ENCODE data around the gene POLD1. TPM values are rescaled to one million over a fixed set of nuclear protein-coding genes. Genes with fewer than 3 reads are reported as not detected.
"Not testable (repeated sequence)": the region's sequence is repeated elsewhere in the genome, so short reads cannot be mapped to it uniquely, and the experiment has no call there.

The POLD1 gene
- total RNA-seq, 1 donor from 2014 or later = 17.5 TPM

DNA sequence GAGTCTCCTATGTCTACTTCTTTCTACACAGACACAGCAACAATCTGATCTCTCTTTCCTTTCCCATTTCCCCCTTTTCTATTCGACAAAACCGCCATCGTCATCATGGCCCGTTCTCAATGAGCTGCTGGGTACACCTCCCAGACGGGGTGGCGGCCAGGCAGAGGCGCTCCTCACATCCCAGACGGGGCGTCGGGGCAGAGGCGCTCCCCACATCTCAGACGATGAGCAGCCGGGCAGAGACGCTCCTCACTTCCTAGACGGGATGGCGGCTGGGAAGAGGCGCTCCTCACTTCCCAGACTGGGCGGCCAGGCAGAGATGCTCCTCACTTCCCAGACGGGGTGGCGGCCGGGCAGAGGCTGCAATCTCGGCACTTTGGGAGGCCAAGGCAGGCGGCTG lies 6.8 kb downstream of the POLD1 start:
- not testable (repeated sequence) for DNase-seq

DNA sequence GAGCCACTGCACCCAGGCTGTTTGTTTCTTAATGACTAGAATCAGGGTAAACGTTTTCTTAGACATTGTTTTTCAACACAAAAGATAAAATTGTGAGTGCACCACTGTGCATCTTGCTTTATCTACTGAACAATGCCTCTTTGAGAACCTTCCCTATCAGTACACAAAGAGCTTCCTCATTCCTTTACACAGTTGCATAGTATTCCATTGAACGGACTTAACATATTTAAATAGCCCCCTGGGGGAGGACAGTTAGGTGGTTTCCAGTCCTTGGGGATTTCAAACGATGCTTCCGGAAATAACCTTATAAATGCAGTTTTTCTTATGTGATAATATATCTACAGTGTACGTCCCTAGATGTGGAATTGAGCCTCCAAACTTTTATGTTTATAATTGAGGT lies 8.6 kb downstream of the POLD1 start:
- DNase-seq = no peak

DNA sequence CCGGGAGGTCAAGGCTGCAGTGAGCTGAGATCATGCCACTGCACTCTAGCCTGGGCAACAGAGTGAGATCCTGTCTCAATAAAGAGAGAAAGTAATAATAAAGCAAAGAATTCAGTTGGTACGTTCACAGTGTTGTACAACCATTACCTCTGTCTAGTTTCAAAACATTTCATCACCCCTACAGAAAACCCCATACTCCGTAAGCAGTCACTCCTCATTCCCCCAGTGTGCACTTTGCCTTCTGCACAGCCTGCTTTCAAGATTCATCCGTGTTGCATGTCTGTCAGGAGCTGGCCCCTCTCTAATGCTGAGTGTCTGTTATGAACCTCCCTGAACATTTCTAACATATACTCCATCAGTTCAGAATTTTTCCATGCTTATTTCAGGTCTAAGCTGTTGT lies 9.4 kb downstream of the POLD1 start:
- no peak for DNase-seq

DNA sequence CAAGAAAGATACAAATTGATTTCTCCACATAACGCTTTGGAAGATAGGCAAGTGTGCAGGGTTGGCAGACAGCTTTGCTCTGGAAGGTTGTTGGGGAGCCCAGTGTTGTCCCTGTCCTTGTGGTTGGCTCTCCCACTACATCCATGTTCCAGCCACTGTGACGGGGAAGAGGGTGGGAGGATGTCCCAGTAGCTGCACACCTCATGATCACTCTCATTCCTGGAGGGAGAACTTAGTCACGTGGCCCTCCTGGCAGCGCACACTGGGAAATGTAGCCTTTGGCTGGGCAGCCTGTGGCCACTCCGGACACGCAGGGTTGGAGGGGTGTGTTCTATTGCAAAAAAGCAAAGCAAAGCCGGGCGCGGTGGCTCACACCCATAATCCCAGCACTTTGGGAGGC lies 9.9 kb downstream of the POLD1 start:
- no peak for DNase-seq

DNA sequence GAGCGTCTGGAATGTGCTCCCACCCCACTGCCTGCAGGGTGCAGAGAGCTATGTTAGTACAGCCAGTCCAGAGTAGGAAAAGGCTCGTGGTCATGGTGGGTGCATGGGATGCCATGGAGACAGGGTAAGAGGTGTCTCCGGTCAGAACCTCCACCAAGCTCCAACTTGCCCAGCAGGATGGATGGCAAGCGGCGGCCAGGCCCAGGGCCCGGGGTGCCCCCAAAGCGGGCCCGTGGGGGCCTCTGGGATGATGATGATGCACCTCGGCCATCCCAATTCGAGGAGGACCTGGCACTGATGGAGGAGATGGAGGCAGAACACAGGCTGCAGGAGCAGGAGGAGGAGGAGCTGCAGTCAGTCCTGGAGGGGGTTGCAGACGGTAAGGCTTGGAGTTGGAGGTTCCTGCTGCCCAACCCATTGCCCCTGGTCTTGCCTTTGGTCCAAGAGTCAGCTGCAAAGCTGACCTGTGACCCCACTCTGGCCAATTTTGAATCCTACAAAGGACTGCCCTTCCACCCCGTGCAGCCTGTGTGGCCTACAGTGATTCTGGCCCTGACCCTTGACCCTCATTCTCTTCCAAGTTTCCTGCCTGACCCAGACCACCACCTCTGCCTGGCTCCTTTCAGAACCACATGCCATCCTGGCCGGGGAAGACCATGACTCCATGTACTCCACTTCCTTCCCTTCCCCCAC lies 14.7 kb downstream of the POLD1 start:
- DNase-seq = no peak

DNA sequence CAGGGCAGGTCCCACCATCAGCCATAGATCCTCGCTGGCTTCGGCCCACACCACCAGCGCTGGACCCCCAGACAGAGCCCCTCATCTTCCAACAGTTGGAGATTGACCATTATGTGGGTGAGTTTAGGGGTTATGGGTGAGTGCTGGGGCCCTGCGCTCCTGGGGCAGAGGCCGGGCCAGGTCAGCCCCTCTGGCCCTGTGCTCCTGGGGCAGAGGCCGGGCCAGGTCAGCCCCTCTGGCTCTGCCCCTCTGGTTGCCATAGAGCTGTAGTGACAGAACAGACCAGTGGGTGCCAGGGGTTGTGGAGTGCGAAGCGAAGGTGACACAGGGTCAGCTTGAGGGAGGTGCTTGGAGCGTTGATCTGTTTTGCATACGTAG lies 15.2 kb downstream of the POLD1 start:
- no peak for DNase-seq

DNA sequence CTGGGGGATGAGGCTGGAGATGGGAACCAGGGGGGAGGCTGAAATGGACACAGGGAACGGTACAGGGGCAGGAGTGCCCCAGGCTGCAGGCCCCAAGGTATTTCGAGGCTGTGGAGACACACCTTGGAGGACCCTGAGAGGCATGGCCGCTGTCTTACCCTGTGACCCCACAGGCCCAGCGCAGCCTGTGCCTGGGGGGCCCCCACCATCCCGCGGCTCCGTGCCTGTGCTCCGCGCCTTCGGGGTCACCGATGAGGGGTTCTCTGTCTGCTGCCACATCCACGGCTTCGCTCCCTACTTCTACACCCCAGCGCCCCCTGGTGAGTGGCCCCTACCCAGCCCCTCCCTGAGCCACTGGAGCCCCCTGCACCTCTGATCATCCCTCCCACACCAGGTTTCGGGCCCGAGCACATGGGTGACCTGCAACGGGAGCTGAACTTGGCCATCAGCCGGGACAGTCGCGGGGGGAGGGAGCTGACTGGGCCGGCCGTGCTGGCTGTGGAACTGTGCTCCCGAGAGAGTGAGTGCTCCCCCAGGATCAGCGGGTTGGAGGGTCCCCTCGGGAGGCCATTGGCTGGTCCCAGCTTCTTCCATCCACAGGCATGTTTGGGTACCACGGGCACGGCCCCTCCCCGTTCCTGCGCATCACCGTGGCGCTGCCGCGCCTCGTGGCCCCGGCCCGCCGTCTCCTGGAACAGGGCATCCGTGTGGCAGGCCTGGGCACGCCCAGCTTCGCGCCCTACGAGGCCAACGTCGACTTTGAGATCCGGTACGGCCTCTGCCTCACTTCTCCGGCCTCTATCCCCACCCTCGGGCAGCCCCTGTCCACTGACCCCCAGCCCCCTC lies 17.7 kb downstream of the POLD1 start:
- DNase-seq = no peak

DNA sequence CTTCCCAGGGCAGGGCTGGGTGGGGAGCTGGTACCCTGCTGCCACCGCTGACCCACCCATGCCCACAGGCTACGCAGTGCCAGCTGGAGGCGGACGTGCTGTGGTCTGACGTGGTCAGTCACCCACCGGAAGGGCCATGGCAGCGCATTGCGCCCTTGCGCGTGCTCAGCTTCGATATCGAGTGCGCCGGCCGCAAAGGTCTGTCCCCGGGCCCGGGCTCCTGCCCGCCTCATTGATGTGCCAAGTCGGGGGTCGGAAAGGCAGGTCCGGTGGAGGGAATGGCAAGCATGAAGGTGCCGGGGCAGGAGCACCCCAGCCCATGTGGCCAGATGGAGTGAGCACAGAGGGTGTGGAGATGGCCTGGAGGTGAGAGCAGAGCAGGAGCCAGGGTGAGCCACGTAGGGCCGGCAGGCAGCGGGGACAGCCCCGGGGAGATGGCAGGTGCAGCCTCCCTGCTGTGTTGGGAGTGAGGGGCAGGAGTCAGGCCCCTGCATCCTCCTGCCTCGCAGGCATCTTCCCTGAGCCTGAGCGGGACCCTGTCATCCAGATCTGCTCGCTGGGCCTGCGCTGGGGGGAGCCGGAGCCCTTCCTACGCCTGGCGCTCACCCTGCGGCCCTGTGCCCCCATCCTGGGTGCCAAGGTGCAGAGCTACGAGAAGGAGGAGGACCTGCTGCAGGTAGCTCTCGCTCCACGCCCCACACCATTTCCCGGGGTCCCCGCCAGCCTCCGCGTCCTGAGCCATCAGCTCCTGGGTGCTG lies 18.6 kb downstream of the POLD1 start:
- DNase-seq = no peak

DNA sequence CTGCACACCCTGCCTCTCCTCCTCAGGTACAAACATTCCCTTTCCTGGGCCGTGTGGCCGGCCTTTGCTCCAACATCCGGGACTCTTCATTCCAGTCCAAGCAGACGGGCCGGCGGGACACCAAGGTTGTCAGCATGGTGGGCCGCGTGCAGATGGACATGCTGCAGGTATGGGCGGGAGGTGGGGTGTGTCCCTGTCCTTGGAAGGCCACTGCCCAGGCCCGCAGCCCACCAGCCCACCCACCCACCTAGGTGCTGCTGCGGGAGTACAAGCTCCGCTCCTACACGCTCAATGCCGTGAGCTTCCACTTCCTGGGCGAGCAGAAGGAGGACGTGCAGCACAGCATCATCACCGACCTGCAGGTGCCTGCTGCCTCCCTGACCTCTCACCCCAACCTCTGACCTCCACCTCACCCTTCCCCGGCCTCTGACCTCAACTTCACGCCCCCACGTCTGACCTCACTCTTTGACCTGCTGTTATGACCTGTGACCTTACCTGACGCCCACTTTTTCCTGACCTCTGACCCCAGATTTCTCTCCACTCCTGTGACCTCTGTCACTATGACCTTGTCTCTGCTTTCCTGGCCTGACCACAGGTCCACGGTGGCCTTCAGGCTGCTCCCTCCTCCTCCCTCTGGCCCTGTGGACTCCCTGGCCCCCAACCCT lies 22.1 kb downstream of the POLD1 start:
- DNase-seq = no peak

DNA sequence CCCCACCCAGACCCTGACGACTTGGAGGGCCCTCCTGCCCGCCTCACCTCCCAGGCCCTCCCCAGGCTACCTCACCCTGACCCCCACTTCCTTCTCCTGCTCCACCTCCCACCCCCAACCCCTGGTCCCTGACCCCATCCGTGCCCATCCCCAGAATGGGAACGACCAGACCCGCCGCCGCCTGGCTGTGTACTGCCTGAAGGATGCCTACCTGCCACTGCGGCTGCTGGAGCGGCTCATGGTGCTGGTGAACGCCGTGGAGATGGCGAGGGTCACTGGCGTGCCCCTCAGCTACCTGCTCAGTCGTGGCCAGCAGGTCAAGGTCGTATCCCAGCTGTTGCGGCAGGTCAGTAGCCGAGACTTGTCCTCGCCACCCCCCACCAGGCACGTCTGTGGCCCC lies 22.7 kb downstream of the POLD1 start:
- no peak for DNase-seq

DNA sequence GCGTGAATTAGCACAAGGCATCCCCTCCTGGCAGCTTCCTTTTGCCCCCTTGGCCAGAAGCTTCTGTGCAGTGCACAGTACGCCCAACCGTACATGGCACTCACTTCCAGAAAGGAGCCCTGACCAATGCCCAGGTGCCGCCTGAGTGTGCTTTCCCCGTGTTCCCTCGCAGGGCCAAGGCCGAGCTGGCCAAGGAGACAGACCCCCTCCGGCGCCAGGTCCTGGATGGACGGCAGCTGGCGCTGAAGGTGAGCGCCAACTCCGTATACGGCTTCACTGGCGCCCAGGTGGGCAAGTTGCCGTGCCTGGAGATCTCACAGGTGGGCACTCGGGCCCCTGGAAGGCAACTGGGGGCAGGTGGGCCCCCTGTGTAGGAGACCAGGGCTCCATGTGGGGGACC lies 25.2 kb downstream of the POLD1 start:
- no peak for DNase-seq

DNA sequence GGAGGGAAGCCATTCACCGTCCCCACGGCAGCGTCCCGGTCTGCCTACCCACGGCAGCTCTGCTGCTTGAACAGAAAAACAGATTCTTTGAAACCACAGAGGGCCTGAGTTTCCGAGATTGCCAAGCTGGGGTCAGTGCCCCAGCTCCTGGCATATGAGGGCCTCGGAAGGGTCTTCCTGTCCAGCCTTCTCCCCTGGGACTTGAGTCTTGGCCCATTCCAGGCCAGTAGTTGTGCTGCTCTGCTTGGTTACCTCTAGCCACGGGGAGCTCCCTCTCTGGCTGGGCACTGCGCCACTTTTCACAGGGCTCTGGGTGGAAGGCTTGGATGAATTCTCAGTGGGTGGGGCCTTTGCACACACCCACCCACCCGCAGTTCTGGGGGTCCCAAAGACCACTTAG lies 26.0 kb downstream of the POLD1 start:
- DNase-seq = no peak

DNA sequence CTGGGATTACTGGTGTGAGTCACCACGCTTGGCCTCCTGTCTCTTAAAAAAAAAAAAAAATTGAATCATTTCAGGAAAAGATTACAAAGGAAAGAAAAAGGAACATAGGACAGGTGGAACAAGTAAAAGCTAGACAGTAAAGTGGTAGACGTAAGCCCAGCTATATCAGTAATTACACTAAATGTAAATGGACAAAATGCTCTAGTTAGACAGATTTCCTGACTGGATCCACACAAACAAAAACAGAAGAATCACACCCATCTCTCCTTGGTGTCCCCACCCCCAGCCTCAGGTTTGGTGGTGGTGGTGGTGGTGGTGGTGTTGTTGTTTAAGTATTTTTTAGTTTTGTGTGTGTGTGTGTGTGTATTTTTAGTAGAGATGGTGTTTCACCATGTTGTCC lies 28.3 kb downstream of the POLD1 start:
- no peak for DNase-seq

DNA sequence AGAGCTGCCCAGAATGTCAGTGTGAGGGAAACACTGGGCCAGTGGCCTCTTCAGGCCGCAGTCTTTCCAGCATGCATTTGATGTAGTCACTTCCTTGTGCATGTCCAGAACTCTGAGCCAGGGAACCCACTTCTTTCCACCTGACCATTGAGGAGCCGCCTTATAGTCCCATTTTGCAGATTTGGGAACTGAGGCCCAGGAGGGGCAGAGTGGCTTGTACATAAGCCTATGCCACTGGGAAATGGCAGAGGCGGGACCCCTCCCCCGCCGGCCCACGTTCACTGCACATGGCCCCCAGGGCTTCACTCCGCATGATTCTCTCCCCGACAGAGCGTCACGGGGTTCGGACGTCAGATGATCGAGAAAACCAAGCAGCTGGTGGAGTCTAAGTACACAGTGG lies 28.9 kb downstream of the POLD1 start:
- no peak for DNase-seq

DNA sequence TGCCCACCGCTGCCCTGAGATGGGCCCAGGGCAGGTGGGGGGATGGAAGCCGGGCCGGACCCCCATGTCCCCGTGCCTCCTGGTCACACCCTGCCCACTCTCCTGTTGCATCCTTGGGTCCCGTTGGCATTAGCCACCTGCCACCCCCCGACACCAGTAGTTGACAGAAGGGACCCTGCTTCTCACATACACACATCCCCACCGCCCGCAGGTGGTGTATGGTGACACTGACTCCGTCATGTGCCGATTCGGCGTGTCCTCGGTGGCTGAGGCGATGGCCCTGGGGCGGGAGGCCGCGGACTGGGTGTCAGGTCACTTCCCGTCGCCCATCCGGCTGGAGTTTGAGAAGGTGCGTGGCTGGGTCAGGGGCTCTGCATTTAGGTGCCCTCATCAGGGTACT lies 29.4 kb downstream of the POLD1 start:
- DNase-seq = no peak

DNA sequence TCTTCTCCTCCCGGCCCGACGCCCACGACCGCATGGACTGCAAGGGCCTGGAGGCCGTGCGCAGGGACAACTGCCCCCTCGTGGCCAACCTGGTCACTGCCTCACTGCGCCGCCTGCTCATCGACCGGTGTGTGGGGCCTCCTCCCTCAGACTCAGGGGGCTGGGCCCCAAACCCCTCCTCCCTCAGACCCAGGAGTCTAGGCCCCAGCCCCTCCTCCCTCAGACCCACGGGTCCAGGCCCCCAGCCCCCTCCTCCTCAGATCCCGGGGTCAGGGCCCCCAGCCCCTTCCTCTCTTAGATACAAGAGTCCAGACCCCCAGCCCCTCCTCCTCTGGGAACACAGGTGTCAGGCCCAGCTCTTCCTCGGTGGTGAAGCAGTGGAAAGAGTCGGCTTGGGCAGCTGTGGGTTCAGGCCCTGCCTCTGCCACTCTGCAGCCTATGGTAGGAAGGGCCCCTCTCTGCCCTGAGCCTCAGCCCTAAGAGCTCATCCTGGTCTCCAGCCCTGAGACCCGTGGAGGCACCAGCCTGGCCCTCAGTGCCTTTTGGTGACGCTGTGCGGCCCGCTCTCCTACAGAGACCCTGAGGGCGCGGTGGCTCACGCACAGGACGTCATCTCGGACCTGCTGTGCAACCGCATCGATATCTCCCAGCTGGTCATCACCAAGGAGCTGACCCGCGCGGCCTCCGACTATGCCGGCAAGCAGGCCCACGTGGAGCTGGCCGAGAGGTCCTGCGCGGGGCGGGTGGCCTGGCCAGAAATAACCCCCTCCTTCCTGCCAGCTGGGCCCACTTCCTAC lies 30.9 kb downstream of the POLD1 start:
- no peak for DNase-seq

DNA sequence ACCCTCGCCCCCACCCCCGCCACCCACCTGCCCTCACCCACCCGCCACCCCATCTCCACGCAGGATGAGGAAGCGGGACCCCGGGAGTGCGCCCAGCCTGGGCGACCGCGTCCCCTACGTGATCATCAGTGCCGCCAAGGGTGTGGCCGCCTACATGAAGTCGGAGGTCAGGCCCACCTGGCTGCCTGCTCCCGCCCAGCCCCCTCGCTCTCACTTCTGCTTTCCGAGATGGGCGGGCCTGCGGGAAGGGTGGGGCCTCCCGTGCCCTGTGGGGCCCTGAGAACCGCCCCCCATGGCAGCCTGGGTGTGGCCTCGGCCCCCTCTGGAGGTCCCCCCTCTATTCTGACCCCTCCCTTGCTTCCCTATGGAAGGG lies 31.5 kb downstream of the POLD1 start:
- DNase-seq = no peak

DNA sequence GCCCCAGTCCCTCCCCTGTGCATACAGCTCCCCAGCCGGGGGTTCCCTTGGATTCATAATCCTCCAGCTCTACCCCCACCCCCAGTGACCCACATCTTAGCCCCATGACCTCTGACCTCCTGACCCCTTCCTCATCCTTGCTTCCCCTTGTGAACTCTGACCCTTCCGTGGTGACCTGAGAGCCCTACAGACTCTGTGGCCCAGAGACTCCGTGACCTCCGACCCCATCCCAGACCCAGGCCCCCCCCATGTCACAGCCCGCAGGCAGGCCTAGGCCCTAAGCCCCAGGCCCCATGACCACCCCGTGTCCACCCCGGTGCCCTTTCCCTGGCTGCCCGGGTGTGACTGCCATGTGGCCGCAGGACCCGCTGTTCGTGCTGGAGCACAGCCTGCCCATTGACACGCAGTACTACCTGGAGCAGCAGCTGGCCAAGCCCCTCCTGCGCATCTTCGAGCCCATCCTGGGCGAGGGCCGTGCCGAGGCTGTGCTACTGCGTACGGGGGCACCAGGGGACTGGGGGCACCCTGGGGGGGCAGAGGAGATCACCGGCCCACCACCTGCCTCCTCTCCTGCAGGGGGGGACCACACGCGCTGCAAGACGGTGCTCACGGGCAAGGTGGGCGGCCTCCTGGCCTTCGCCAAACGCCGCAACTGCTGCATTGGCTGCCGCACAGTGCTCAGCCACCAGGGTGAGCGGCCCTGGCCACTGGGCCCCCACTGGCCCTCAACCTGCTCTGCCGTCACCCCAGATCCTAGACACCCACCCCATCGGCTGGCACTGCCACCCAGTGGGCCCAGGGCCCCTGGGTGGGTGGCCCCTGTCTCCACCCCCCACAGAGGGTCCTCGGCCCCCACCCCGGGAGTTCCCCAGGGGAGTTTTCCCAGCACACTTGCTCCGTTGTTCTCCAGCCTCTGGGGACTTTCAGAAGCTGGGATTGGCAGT lies 32.2 kb downstream of the POLD1 start:
- no peak for DNase-seq

DNA sequence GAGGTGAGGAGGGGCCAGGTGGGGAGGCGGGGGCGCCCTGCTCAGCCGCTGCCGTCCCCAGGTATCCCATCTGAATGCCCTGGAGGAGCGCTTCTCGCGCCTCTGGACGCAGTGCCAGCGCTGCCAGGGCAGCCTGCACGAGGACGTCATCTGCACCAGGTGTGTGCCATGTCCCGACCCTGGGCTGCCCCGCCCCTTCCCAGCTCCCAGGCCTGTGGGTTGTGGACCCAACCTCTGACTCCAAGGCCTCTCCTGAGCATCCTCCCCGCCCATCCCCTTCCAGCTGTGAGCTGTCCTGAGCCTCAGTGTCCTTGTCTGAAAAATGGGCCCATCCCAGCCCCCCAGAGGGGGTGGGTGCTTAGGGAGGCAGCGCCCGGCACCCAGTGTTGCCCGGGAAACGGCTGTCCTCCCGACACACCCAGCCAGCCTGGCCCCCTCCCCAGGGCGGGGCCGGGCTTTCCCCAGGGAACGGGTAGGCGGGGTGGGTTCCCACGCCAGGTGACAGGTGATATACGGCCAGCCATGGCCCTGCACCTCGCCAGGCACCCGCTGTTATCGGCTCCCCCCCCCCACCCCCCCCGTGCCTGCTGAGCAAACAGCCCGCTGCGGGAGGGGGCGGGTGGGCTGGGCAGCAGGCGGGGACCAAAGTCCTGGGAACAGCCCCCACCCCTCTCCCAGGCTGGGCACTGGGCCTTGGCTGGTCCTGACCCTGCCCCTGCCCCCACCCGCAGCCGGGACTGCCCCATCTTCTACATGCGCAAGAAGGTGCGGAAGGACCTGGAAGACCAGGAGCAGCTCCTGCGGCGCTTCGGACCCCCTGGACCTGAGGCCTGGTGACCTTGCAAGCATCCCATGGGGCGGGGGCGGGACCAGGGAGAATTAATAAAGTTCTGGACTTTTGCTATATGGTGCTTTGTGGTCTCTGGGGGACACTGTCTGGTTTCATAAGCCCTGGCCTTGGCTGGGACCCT lies 33.2 kb downstream of the POLD1 start:
- no peak for DNase-seq

Measured in occipital lobe (tissue), 2 donors.